GM12878 (cell line): Measurements from ENCODE around the gene PRPF31. TPM values are rescaled to one million over a fixed set of nuclear protein-coding genes. Genes with fewer than 3 reads are reported as not detected.

ENCODE experiments used
- ATAC-seq: fragments of 200-7000 bp; cut with Tn5 transposase; 3 replicates; pipeline ENCODE4 v1.9.1; 2020; ENCODE audit warnings: mild to moderate bottlenecking, moderate library complexity
- BruUV-seq: library from RNA; stranded (reverse); fragments of 400-500 nt; replicated peaks from 2 replicates; lab custom pipeline; 2021; lab: Mats Ljungman, UMichigan
- CTCF ChIA-PET: fragments of 300-600 bp; sonication (Branson Sonifier 250); formaldehyde crosslinking; extraction: SDS; loops from one replicate; lab custom pipeline; 2021; ENCODE audit warnings: inconsistent platforms; lab: Yijun Ruan, JAX
- POLR2A ChIA-PET: fragments of 350-600 bp; formaldehyde crosslinking; extraction: SDS; loops from one replicate; lab custom pipeline; 2021; ENCODE audit warnings: inconsistent platforms; lab: Charles Lee
- RAD21 ChIA-PET: fragments of 300-600 bp; sonication (Branson Sonifier 250); formaldehyde crosslinking; loops from one replicate; lab custom pipeline; 2023; ENCODE audit warnings: antibody characterized with exemption; ENCODE audit not compliant: unreplicated experiment; lab: Charles Lee
- SMC1A ChIA-PET: fragments of 300-600 bp; sonication (Branson Sonifier 250); formaldehyde crosslinking; loops from one replicate; lab custom pipeline; 2023; ENCODE audit not compliant: unreplicated experiment, uncharacterized antibody; lab: Charles Lee
- DNase-seq: peaks from one replicate; pipeline ENCODE4 v3.0.0-alpha.2; 2011; ENCODE audit warnings: low read depth, low spot score
- FAIRE-seq: peaks from 3 replicates; lab custom pipeline; 2011; peaks lifted over from hg19 to GRCh38; lab: Jason Lieb, UNC
- H2AFZ ChIP-seq: 2 replicates; pipeline ENCODE4 v1.6.0; 2011; ENCODE audit warnings: low read depth, low read length, control low read depth; ENCODE audit not compliant: control insufficient read depth
- H3K27ac ChIP-seq: 2 replicates; pipeline ENCODE4 v1.5.1; 2011; ENCODE audit warnings: control low read depth; ENCODE audit not compliant: control insufficient read depth, insufficient read depth
- H3K27me3 ChIP-seq, 2 experiments: replicated peaks in 1 of 2; 2 replicates each; pipeline versions ENCODE4 v1.6.0 to v1.6.1; 2011; ENCODE audit warnings: low read length in 1 of 2; ENCODE audit not compliant: control insufficient read depth in 2 of 2, insufficient read depth in 2 of 2
- H3K36me3 ChIP-seq, 2 experiments: 2 replicates each; pipeline ENCODE4 v1.5.1; 2011; ENCODE audit warnings: low read length in 1 of 2; ENCODE audit not compliant: control insufficient read depth in 2 of 2, insufficient read depth in 2 of 2
- H3K4me1 ChIP-seq: 2 replicates; pipeline ENCODE4 v1.6.1; 2011; ENCODE audit warnings: mild to moderate bottlenecking, low read length, moderate library complexity, mixed read lengths; ENCODE audit not compliant: control insufficient read depth, insufficient read depth
- H3K4me2 ChIP-seq: 2 replicates; pipeline ENCODE4 v1.6.0; 2011; ENCODE audit warnings: control low read depth; ENCODE audit not compliant: control insufficient read depth, insufficient read depth
- H3K4me3 ChIP-seq: fragments of 200-600 bp; sonication (generic); 2 replicates; pipeline ENCODE4 v1.5.1; 2016
- H3K79me2 ChIP-seq: 2 replicates; pipeline ENCODE4 v1.6.0; 2011; ENCODE audit warnings: low read length; ENCODE audit not compliant: control insufficient read depth, insufficient read depth
- H3K9ac ChIP-seq: 2 replicates; pipeline ENCODE4 v1.8.0; 2011; ENCODE audit warnings: low read length, control low read depth, mixed read lengths; ENCODE audit not compliant: control insufficient read depth, insufficient read depth
- H3K9me3 ChIP-seq: replicated peaks from 3 replicates; pipeline ENCODE4 v1.5.1; 2011; ENCODE audit warnings: mild to moderate bottlenecking, low read length; ENCODE audit not compliant: control insufficient read depth, insufficient read depth
- H4K20me1 ChIP-seq: 2 replicates; pipeline ENCODE4 v1.6.0; 2011; ENCODE audit not compliant: control insufficient read depth, insufficient read depth
- FOXM1 ChIP-seq: IDR thresholded peaks from 2 replicates; pipeline ENCODE4 v1.6.1; 2012; ENCODE audit warnings: low read depth, mild to moderate bottlenecking, inconsistent platforms, low read length, moderate library complexity
- IRF3 ChIP-seq: fragments of 450-650 bp; IDR thresholded peaks from 2 replicates; pipeline ENCODE4 v1.6.1; 2014; ENCODE audit warnings: mild to moderate bottlenecking
- MYC ChIP-seq: IDR thresholded peaks from 2 replicates; pipeline ENCODE4 v1.6.1; 2011; ENCODE audit warnings: mild to moderate bottlenecking, low read length, moderate library complexity, inconsistent platforms; ENCODE audit not compliant: insufficient read depth, insufficient replicate concordance, insufficient read length, severe bottlenecking
- POLR2A ChIP-seq: IDR thresholded peaks from 2 replicates; pipeline ENCODE4 v1.6.1; 2011; ENCODE audit warnings: low read depth, mild to moderate bottlenecking, low read length
- RAD21 ChIP-seq: IDR thresholded peaks from 2 replicates; pipeline ENCODE4 v1.6.1; 2011; ENCODE audit warnings: mild to moderate bottlenecking, low read depth, low read length, moderate library complexity; ENCODE audit not compliant: insufficient read depth
- RCOR1 ChIP-seq: conservative IDR thresholded peaks from 2 replicates; pipeline ENCODE4 v1.6.1; 2012; ENCODE audit warnings: low read depth, low read length, improper control_type of control experiment
- RFX5 ChIP-seq: IDR thresholded peaks from 2 replicates; pipeline ENCODE4 v1.6.1; 2011; ENCODE audit warnings: low read depth, low read length, improper control_type of control experiment
- RUNX3 ChIP-seq: IDR thresholded peaks from 2 replicates; pipeline ENCODE4 v1.6.1; 2012; ENCODE audit warnings: low read length, inconsistent platforms
- SIN3A ChIP-seq: IDR thresholded peaks from 2 replicates; pipeline ENCODE4 v1.6.1; 2012; ENCODE audit warnings: low read depth, low read length, improper control_type of control experiment
- SREBF2 ChIP-seq: IDR thresholded peaks from 2 replicates; pipeline ENCODE4 v1.6.1; 2012; ENCODE audit warnings: mild to moderate bottlenecking, low read length
- TBL1XR1 ChIP-seq: IDR thresholded peaks from 2 replicates; pipeline ENCODE4 v1.6.1; 2012; ENCODE audit warnings: low read depth, low read length, improper control_type of control experiment
- YBX1 ChIP-seq: fragments of 450-650 bp; IDR thresholded peaks from 2 replicates; pipeline ENCODE4 v1.6.1; 2016; ENCODE audit warnings: antibody characterized with exemption
- ZBED1 ChIP-seq: IDR thresholded peaks from 2 replicates; pipeline ENCODE4 v1.6.1; 2016; ENCODE audit warnings: borderline replicate concordance
- ZNF622 ChIP-seq: fragments of 450-650 bp; IDR thresholded peaks from 2 replicates; pipeline ENCODE4 v1.6.1; 2017; ENCODE audit warnings: mild to moderate bottlenecking, inconsistent platforms
- WGBS: methylation state at CpG from one replicate; pipeline ENCODE4 v1.1.6; 2016; ENCODE audit warnings: low lambda C conversion rate; ENCODE audit not compliant: insufficient replicate concordance, insufficient coverage; ENCODE audit errors: missing lambda C conversion rate; 5-methylcytosine and 5-hydroxymethylcytosine counted together
- in situ Hi-C: fragments of 300-500 bp; cut with MboI; formaldehyde crosslinking; loops from 9 replicates; pipeline ENCODE4 v1.14.3; 2018; ENCODE audit warnings: mixed read lengths
- intact Hi-C: fragments of 100-400 bp; cut with micrococcal nuclease; formaldehyde crosslinking; loops from one replicate; pipeline ENCODE4 v1.14.2; 2022; ENCODE audit not compliant: unreplicated experiment
- polyA plus RNA-seq, 11 experiments: library from polyadenylated mRNA; depleted of rRNA in 4 of 11; unstranded in 6 of 11; stranded (reverse) in 5 of 11; fragments of >200 nt; fragmentation: Nextera tagmentation in 4 of 11; fragmentation: Illumina TruSeq in 1 of 11; extraction: Ambion mirVana in 4 of 11; extraction: Trizol in 1 of 11; gene quantifications; 1 replicate in 1 of 11; 2 replicates in 10 of 11; pipeline versions ENCODE4 v1.2.1 to v1.2.3, GENCODE V29; 2011 to 2016; ENCODE audit warnings: inconsistent platforms in 2 of 11, missing spikeins in 2 of 11, low read depth in 1 of 11
- total RNA-seq, 4 experiments: library from RNA; depleted of rRNA in 3 of 4; stranded (reverse); fragments of >200 nt in 3 of 4; fragmentation: Illumina TruSeq in 1 of 4; extraction: Trizol in 1 of 4; gene quantifications; 2 replicates each; pipeline versions ENCODE4 v1.2.1 to v1.2.3, GENCODE V29; 2013 to 2021
- TF ChIP-seq, protein P1 (sequence below): fragments of 450-650 bp; IDR thresholded peaks from 2 replicates; pipeline ENCODE4 v1.6.1; 2017; ENCODE audit warnings: antibody characterized with exemption, mild to moderate bottlenecking, moderate library complexity
- TF ChIP-seq, protein P2 (sequence below): fragments of 450-650 bp; IDR thresholded peaks from 2 replicates; pipeline ENCODE4 v1.6.1; 2016; ENCODE audit warnings: mild to moderate bottlenecking
- TF ChIP-seq, protein P3 (sequence below): IDR thresholded peaks from 2 replicates; pipeline ENCODE4 v1.6.1; 2011; ENCODE audit warnings: low read depth, mild to moderate bottlenecking, low read length, moderate library complexity, borderline replicate concordance; ENCODE audit errors: extremely low read depth

Gene PRPF31
- total and polyA plus RNA-seq, 10 of the 15 experiments (the other 5 are each of a cell fraction or from before 2014, with no cell fraction given) = 2.7 to 170 (median 69.7) TPM

- in situ Hi-C loops = no loop called here
- CTCF ChIA-PET = no interaction called here
- no peaks in the 10 kb centered on the region for H3K27me3 ChIP-seq
- DNase-seq = no peak
- no peak for ATAC-seq
- no peak for FAIRE-seq
- no peak overlapping the region for H3K4me2 ChIP-seq
- H3K4me3 ChIP-seq = no peak overlapping the region
- SMC1A ChIA-PET = no interaction called here
- no peak overlapping the region for H2AFZ ChIP-seq
- H3K79me2 ChIP-seq = no peaks in the 10 kb centered on the region
- no peak for TF ChIP-seq SREBF2
- TF ChIP-seq RCOR1 = no peak
- TF ChIP-seq RFX5 = no peak
- TF ChIP-seq SIN3A = no peak
- TF ChIP-seq TBL1XR1 = no peak
- no peak for TF ChIP-seq RUNX3
- TF ChIP-seq, protein P1, sequence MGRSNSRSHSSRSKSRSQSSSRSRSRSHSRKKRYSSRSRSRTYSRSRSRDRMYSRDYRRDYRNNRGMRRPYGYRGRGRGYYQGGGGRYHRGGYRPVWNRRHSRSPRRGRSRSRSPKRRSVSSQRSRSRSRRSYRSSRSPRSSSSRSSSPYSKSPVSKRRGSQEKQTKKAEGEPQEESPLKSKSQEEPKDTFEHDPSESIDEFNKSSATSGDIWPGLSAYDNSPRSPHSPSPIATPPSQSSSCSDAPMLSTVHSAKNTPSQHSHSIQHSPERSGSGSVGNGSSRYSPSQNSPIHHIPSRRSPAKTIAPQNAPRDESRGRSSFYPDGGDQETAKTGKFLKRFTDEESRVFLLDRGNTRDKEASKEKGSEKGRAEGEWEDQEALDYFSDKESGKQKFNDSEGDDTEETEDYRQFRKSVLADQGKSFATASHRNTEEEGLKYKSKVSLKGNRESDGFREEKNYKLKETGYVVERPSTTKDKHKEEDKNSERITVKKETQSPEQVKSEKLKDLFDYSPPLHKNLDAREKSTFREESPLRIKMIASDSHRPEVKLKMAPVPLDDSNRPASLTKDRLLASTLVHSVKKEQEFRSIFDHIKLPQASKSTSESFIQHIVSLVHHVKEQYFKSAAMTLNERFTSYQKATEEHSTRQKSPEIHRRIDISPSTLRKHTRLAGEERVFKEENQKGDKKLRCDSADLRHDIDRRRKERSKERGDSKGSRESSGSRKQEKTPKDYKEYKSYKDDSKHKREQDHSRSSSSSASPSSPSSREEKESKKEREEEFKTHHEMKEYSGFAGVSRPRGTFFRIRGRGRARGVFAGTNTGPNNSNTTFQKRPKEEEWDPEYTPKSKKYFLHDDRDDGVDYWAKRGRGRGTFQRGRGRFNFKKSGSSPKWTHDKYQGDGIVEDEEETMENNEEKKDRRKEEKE = no peak
- TF ChIP-seq FOXM1 = no peak
- no peak for TF ChIP-seq IRF3
- TF ChIP-seq, protein P2, sequence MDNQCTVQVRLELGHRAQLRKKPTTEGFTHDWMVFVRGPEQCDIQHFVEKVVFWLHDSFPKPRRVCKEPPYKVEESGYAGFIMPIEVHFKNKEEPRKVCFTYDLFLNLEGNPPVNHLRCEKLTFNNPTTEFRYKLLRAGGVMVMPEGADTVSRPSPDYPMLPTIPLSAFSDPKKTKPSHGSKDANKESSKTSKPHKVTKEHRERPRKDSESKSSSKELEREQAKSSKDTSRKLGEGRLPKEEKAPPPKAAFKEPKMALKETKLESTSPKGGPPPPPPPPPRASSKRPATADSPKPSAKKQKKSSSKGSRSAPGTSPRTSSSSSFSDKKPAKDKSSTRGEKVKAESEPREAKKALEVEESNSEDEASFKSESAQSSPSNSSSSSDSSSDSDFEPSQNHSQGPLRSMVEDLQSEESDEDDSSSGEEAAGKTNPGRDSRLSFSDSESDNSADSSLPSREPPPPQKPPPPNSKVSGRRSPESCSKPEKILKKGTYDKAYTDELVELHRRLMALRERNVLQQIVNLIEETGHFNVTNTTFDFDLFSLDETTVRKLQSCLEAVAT = no peak
- TF ChIP-seq RAD21 = no peak
- no peak for TF ChIP-seq MYC
- TF ChIP-seq ZBED1 = no peak
- no peak for TF ChIP-seq YBX1
- TF ChIP-seq POLR2A = no peak
- TF ChIP-seq, protein P3, sequence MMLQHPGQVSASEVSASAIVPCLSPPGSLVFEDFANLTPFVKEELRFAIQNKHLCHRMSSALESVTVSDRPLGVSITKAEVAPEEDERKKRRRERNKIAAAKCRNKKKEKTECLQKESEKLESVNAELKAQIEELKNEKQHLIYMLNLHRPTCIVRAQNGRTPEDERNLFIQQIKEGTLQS = no peak
- no peak for TF ChIP-seq ZNF622
- H3K9me3 ChIP-seq = no peaks in the 10 kb centered on the region; the same call in 2 of the 3 replicates
- 11% methylated on average over 5 of the region's 5 CpGs for WGBS
- no peaks in the 10 kb centered on the region for H4K20me1 ChIP-seq
- H3K9ac ChIP-seq = no peak overlapping the region
- H3K36me3 ChIP-seq = no peaks in the 10 kb centered on the region
- no TSS peak for BruUV-seq
- intact Hi-C loops = no loop called here
- POLR2A ChIA-PET = no interaction called here
- H3K27ac ChIP-seq = no peak overlapping the region
- H3K4me1 ChIP-seq = no peaks in the 10 kb centered on the region
- RAD21 ChIA-PET = no interaction called here
Measured at GRCh38 chr19:54069470-54069869, 46.1 kb upstream of the PRPF31 start.
